ENCODE results near the gene DIDO1. TPM values are rescaled to one million over a fixed set of nuclear protein-coding genes. Genes with fewer than 3 reads are reported as not detected.

DIDO1 gene
- total RNA-seq, 4 donors from 2014 or later = 64.6 to 143 (median 79.2) TPM

DNA sequence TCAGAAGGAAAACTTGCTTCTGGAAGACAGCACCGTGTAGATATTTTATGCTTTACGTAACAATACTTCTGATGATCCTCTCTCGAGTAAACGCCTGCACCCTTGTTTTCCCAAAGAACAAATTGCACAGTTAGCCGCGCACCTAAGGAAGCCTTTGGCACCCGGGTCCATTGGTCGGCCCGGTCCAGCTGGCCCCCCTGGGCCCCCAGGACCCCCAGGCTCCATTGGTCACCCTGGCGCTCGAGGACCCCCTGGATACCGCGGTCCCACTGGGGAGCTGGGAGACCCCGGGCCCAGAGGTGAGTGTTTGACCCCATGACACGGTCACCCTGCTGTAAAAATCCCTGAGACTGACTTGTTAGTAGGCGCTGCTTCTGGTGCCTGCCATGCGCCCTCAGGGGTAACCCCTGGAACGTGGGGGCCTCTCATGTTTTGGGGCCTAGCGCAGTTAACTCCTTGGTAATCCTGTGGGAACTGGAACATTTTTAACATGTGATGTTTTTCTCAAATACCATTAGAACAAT lies 89.3 kb downstream of the DIDO1 start:
- WGBS = 83% methylated on average over 19 of the region's 19 CpGs
- peak overlapping the region; percentile 37 for H3K4me3 ChIP-seq
- H3K4me1 ChIP-seq = peaks cover 32% of the 10 kb centered on the region
- H3K9me3 ChIP-seq = no peaks in the 10 kb centered on the region
- H3K27ac ChIP-seq = no peak overlapping the region
- no peaks in the 10 kb centered on the region for H3K36me3 ChIP-seq
- DNase-seq (ENCODE audit: low spot score in 2 of 2) = peak in 1 of 2 donors; percentile 48
- peaks cover 2% of the 10 kb centered on the region for H3K27me3 ChIP-seq
- TF ChIP-seq POLR2A (IDR thresholded peaks at IDR 0.05) (no peak), POLR2AphosphoS5 (IDR thresholded peaks at IDR 0.05) (no peak), EP300 (IDR thresholded peaks at IDR 0.05) (no peak)
- TF ChIP-seq, protein P1, sequence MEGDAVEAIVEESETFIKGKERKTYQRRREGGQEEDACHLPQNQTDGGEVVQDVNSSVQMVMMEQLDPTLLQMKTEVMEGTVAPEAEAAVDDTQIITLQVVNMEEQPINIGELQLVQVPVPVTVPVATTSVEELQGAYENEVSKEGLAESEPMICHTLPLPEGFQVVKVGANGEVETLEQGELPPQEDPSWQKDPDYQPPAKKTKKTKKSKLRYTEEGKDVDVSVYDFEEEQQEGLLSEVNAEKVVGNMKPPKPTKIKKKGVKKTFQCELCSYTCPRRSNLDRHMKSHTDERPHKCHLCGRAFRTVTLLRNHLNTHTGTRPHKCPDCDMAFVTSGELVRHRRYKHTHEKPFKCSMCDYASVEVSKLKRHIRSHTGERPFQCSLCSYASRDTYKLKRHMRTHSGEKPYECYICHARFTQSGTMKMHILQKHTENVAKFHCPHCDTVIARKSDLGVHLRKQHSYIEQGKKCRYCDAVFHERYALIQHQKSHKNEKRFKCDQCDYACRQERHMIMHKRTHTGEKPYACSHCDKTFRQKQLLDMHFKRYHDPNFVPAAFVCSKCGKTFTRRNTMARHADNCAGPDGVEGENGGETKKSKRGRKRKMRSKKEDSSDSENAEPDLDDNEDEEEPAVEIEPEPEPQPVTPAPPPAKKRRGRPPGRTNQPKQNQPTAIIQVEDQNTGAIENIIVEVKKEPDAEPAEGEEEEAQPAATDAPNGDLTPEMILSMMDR (IDR thresholded peaks at IDR 0.05) = no peak

DNA sequence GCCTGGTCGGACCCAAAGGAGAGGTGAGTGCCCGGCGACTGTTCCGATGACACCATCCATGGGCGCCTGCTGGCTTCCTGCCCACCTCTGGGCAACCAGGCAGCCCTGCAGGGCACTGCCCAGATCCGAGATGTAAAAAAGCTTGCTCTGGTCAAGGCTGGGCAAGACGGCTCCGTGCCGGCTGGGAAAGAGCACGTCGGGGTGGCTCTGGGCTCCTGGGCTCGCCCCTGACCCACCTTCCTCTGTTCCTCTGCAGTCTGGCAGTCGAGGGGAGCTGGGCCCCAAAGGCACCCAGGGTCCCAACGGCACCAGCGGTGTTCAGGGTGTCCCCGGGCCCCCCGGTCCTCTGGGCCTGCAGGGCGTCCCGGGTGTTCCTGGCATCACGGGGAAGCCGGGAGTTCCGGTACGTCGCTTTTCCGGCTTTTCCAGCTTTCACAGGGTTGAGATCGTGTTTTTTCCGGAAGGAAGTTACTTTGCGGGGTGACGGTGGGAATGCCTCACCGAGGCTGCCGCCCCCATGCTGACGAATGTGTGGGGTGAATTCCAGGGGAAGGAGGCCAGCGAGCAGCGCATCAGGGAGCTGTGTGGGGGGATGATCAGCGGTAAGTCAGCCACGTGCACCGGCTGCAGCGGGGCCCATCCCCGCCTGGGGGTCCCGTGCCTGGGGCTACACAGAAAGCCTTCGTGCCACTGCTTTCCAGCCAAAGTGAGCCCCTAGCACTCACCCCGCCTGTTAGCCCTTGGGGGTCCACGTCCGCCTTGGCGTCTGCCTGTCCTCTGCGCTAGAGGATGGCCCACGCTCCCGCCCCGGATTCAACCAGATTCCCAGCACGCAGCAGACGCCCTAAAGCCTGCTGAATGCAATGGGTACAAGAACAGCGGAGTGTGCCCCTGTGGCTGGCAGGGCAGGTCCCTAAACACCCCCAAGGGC lies 90.1 kb downstream of the DIDO1 start:
- Histone ChIP-seq H3K27me3 (peaks cover 2% of the 10 kb centered on the region), H3K36me3 (no peaks in the 10 kb centered on the region), H3K27ac (no peak overlapping the region), H3K4me1 (peaks cover 40% of the 10 kb centered on the region), H3K4me3 (peak overlapping the region; percentile 37), H3K9me3 (no peaks in the 10 kb centered on the region)
- WGBS = 45% methylated on average over 29 of the region's 52 CpGs
- peak in 1 of 2 donors; percentile 61 for DNase-seq (ENCODE audit: low spot score in 2 of 2)
- TF ChIP-seq POLR2AphosphoS5 (IDR thresholded peaks at IDR 0.05) = no peak
- TF ChIP-seq POLR2A (IDR thresholded peaks at IDR 0.05) = no peak
- TF ChIP-seq, protein P1 (IDR thresholded peaks at IDR 0.05) = no peak
- TF ChIP-seq EP300 (IDR thresholded peaks at IDR 0.05) = no peak

DNA sequence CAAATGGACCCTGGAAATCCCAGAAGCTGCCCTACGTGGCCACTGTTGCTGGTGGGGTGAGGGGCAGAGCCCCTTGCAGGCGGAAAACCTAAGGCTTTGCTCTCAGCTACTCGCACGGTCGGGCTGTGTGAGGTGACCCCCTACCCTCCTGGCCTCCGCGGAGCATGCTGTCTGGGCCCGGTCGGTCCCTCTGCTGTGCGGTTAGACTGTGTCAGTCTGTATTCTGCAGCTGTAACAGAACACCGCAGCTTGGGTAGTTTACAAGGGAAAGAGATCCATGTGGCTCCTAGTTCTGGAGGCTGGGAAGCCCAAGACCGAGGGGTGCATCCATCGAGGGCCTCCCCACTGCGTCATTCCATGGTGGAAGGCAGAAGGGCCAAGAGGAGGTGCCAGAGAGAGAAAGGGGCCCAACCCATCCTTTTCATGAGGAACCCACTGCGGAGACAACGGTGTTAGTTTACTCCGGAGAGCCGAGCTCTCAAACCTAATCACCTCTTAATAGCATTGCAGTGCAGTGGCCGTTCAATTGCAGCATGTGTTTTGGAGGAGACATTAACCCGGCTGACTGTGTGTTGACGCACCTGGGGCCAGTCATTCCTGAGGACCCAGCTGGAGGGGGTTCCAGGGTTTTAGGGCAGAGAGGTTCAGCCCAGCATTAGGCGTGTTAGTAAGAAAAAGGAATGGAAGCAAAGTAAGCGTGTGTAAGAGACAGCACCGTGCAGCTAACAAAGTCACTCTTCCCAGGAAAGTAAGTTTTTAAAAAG lies 91.2 kb downstream of the DIDO1 start:
- DNase-seq (ENCODE audit: low spot score in 2 of 2) = peak in 1 of 2 donors; percentile 54
- H3K27ac ChIP-seq = no peak overlapping the region
- peaks cover 43% of the 10 kb centered on the region for H3K4me1 ChIP-seq
- no peak overlapping the region for H3K4me3 ChIP-seq
- 89% methylated on average over 14 of the region's 24 CpGs for WGBS
- no peaks in the 10 kb centered on the region for H3K36me3 ChIP-seq
- TF ChIP-seq POLR2AphosphoS5 (IDR thresholded peaks at IDR 0.05) = no peak
- TF ChIP-seq EP300 (IDR thresholded peaks at IDR 0.05) = no peak
- TF ChIP-seq POLR2A (IDR thresholded peaks at IDR 0.05) = no peak
- TF ChIP-seq, protein P1 (IDR thresholded peaks at IDR 0.05) = no peak
- H3K9me3 ChIP-seq = no peaks in the 10 kb centered on the region
- H3K27me3 ChIP-seq = peaks cover 2% of the 10 kb centered on the region

DNA sequence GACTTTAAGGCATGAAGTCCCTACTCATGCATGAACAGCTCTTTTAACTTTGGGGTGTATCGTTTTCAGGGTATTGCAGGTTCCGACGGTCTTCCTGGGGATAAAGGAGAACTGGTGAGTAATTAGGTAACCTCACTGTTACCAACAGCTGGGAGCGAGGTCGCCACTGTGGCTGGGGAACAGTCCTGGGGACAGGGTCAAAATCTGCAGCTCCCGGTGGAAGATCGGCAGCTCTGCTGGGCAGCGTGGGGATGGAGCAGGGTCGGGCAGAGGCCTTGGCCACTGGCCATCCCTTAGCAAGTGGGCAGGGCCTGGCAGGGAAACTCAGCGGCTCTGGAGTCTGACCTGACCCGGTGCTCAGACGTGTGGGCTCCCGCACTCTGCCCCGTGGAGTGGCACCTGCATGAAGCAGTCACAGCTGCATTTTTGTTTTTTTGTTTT lies 93.3 kb downstream of the DIDO1 start:
- H3K4me1 ChIP-seq = peaks cover 39% of the 10 kb centered on the region
- no peaks in the 10 kb centered on the region for H3K36me3 ChIP-seq
- peak in 1 of 2 donors; percentile 61 for DNase-seq (ENCODE audit: low spot score in 2 of 2)
- no peak for TF ChIP-seq POLR2AphosphoS5 (IDR thresholded peaks at IDR 0.05)
- TF ChIP-seq, protein P1 (IDR thresholded peaks at IDR 0.05) = no peak
- no peak for TF ChIP-seq EP300 (IDR thresholded peaks at IDR 0.05)
- TF ChIP-seq POLR2A (IDR thresholded peaks at IDR 0.05) = no peak
- no peak overlapping the region for H3K27ac ChIP-seq
- H3K9me3 ChIP-seq = no peaks in the 10 kb centered on the region
- peaks cover 2% of the 10 kb centered on the region for H3K27me3 ChIP-seq
- 56% methylated on average over 10 of the region's 14 CpGs for WGBS
- H3K4me3 ChIP-seq = no peak overlapping the region
